Hippocampal formation (tissue), 2 donors: ENCODE measurements around the gene DGAT2.

Source experiments
- DNase-seq, 2 donors: peaks; one replicate each; lab custom pipeline; 2025; lab: John Stamatoyannopoulos, UW

DGAT2 gene

GRCh38 chr11:75780888-75781287, 12.3 kb downstream of the DGAT2 start:
- DNase-seq, result no peak

- no peak for DNase-seq
Observed at GRCh38 chr11:75781296-75781695, 12.7 kb downstream of the DGAT2 start.

GRCh38 chr11:75781831-75782230, 13.3 kb downstream of the DGAT2 start:
- DNase-seq, result no peak

DNA sequence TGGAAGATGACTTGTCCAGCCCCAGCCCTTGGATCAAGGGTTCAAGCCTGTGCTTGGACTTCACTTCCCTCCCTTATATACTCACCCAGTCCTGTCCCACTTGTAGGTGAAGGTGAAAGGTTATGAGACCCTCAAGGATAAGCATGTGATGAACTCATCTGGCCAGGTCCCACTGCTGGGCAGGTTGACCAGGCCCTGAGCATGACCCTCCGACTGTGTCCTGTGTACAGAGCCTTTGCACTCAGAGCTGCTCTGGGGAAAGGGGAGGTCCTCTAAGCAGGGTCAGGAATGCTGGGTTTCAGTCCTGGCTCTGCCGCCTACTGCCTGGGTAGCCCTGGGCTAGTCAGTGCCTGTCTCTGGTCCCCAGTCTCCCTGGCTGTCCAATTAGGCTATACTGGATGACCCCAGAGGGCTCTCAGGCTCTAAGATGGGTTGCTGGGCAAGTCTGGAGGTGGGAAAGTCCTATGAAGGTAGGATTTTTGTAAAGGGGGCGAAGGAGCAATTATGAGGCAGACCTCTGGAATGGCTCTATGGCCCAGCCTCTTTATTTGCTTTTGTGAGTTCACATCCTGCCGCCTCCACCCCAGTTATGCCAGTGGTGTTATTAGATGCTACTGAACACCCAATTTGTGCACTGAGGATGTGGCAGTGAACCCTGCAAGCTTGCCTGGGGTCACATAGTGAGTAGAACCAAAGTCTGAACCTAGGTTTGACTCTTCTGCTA, 14.1 kb downstream of the DGAT2 start:
- DNase-seq, result no peak

DNA sequence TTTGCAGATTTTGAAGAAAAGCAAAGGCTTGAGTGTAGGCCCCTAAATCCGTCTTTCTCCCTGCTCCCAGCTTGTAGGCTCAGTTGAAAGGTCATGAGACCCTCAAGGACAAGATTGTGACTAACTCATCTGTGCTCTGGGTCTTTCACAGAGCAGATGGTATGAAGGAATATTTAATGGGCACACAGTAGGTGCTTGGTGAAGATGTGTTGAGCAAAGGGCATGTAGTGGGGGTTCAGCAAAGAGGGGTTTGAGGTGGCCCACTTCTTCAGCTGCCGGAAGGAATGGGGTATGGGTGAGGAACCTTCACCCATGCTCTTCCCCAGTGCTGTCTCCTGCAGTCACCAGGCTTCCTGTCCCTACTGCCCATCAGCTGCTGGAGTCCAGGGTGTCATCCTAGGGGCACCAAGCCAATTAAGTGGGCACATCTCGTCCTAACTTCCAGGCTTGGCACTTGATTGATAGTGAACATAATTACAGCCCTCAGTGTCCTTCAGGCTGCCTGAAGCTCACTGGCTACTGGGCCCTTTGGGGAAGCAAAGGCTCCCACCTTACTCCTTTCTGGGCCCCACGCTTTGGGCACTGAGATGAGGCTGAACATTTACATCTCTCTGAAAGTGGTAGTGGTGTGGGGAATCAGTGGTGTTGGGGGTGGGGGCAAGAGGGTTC, 15.0 kb downstream of the DGAT2 start:
- no peak for DNase-seq

DNA sequence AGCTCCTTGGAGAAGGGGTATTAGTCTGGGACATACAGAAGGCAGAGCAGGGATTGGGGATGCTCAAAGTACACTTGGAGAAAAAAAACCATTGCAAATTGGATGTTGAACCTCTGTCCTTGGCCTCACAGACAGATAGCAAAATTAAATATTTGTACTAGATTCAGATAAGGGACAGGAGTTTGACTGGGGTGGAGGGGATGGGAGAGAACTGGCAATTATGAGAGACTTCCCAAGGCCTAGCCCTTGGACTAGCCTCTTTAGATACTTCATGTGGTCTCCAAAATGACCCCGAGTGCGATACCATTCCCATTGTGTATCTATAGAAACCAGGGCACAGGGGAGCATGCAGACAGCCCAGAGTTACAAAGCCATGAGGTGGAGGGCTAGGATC, 15.5 kb downstream of the DGAT2 start:
- no peak for DNase-seq

DNA sequence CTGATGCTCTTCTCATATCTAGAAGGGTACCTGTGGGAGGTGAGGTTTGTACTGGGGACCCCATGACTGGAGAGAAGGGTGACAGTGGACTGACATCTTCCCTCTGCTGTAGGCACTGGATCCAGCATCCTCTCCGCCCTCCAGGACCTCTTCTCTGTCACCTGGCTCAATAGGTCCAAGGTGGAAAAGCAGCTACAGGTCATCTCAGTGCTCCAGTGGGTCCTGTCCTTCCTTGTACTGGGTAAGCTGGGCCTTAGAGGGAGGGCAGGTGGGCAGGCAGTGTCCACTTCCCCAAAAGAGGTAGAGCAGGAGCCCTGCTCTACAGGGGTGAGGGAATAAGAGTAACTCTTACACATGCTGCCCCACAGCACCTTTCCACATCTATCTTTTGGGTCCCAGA, 15.9 kb downstream of the DGAT2 start:
- DNase-seq, result no peak

- no peak for DNase-seq
Observed at GRCh38 chr11:75785187-75785586, 16.6 kb downstream of the DGAT2 start.

GRCh38 chr11:75786101-75786736, 17.6 kb downstream of the DGAT2 start:
- no peak for DNase-seq

DNA sequence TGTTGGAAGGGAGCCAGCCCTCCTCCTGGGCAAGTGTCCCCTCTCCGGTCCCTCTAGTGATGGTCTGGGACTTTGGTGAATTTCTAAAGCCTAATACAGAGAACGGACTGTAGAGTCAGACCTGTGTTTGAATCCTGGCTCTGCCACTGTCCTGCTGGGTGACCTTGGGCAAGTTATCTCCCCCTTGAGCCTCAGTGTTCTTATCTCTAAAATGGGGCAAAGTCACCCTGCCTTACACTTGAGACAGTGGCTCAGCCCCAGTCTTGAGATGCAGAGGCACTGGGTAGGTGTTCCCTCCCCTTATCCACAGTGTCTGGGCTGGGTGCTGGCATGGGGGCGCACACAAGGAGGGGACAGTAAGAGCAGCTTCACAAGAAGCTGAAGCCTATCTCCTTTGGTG, 20.9 kb downstream of the DGAT2 start:
- no peak for DNase-seq

- DNase-seq, result no peak
Observed at GRCh38 chr11:75790986-75791385, 22.4 kb downstream of the DGAT2 start.

DNA sequence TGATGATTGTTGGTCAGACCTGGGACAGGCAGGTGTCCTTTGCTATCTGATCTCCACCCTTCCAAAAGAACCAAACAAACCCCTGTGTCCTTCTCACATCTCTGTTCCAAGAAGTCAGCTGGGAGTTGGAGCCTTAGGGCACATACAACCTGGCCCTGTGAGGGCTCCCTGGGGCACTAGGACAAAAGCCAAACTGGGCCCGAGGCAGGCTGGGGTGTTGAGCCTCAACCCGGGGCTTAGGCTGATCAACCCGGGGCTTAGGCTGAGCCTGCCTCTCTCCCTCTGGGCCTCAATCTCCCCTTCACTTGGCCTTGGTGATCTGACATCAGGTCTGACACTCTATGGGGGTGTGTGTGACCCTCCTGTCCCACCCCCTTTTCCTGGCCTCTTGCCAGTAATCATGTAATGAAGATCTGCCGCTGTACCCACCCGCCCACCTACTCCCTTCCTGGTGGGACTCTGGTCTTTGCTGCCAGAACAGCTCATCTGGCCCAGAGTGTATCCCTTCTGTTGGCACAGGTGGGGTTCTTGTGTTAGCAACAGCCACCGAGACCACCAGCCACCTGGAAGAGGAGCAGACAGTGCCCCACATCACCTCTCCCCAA, 23.7 kb downstream of the DGAT2 start:
- DNase-seq, result no peak

DNA sequence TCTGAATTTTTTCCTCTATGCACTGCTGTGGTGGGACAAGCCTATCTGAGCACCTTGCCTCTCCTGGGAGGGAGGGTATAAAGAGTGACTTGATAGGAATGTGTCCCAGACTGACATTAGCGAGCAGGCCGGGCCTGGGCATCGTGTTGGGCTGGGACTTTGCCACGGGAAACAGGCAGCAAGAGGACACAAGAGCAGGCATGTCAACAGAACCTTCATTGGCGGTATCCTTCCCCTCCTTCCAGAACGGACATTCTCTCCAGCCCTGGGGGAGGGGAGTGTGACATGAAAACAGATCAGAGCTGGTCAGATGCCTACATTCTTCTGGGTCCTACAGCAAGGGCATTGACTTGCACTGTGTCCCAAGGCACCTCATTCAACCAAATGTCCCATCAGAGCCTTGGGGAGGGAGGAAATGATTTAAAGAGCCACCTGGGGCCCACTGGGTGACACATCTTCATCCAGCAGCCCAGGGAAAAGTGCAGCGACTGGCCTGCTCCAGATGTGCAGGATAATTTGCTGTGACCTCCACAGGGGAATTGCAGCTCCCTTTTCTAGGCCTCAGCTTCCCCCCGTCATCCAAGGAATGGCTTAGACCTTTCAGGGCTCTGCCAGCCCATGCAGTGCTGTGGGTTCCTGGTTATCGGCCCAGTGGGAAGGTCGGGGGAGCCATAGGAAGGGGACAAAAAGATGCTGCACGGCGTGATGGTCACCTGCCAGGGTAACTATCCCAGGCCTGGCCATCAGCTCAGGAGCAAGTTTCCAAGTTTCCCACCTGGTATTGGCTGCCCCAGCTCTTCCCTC, 24.6 kb downstream of the DGAT2 start:
- no peak for DNase-seq

DNA sequence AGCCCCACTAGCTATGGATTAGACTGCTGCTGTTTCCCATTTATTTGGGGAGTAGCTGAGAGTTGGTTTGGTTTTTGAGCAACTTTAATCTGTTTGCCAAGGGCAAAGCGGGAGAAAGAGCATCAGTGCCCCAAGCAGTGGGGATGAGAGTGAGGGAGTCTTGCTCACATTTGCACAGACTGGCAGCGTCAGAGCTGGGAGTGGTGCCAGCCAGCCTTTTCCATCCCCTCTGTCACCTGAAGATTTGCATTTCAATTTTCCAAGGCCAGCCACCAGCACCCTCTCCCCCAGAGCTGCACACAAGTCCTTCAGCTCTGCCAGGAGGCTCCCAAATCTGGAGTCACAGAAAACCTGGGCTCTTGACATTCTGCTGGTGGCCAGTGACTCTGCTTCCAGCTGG, 25.4 kb downstream of the DGAT2 start:
- no peak for DNase-seq

DNA sequence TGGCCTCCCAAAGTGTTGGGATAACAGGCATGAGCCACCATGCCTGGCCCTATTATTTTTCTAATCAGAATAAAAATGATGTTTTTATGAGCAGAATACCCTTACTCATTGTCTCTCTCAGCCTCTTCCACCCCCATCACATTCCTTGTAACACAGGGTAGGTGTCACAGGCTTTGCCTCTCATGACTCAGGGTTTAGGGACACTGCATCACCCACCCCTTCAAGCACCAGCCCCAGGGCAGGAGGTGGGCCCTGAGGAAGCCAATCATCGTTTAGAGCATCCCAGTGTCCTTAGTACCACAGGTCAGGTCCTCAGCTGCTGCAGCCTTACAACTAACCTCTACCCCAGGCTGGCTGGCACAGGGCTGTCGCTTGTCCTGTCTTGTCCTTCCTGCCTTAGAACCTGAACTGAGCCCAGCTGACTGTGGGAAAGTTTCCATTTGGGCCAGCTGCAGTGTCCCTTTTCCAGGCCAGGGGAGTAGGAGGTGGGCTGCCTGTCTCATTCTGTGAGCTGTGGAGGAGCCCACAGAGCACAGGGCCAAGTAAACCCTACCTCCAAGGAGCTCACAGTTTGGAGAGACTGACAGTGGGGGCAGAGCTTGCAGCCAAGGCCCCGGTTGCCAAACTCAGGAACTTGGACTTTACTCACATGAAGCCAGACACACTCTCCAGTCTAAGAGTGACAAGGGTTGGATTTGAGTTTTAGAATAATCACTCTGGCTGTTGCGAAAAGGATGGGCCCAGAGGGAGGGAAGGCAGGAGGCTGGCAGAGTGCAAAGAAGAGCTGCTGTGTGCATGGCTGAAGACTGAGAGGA, 26.9 kb downstream of the DGAT2 start:
- no peak for DNase-seq

GRCh38 chr11:75796091-75796435, 27.5 kb downstream of the DGAT2 start:
- DNase-seq, result no peak

DNA sequence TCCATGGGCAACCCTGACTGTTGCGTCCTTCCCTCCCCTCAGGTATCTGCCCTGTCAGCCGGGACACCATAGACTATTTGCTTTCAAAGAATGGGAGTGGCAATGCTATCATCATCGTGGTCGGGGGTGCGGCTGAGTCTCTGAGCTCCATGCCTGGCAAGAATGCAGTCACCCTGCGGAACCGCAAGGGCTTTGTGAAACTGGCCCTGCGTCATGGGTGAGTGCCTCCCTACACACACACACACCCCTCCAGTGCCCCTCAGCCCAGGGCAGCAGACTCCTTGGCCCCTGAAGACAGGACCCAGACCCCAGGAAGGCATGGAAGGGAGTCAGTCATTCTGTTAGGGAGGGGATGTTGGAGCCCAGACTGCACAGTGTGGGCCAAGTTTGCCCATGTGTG, 28.5 kb downstream of the DGAT2 start:
- DNase-seq, result no peak

- no peak for DNase-seq
Observed at GRCh38 chr11:75797792-75798191, 29.2 kb downstream of the DGAT2 start.

- DNase-seq, result no peak
Observed at GRCh38 chr11:75800136-75800675, 31.6 kb downstream of the DGAT2 start.

DNA sequence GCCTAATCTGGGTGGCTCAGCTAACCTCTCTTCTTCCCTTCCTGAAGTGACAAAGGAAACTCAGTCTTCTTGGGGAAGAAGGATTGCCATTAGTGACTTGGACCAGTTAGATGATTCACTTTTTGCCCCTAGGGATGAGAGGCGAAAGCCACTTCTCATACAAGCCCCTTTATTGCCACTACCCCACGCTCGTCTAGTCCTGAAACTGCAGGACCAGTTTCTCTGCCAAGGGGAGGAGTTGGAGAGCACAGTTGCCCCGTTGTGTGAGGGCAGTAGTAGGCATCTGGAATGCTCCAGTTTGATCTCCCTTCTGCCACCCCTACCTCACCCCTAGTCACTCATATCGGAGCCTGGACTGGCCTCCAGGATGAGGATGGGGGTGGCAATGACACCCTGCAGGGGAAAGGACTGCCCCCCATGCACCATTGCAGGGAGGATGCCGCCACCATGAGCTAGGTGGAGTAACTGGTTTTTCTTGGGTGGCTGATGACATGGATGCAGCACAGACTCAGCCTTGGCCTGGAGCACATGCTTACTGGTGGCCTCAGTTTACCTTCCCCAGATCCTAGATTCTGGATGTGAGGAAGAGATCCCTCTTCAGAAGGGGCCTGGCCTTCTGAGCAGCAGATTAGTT, 32.3 kb downstream of the DGAT2 start:
- DNase-seq, result no peak
